Measurements from ENCODE around the gene B3GNT4.
A peak's percentile ranks its signal among the peaks of the same experiment; 100 is the strongest.

The B3GNT4 gene

DNA sequence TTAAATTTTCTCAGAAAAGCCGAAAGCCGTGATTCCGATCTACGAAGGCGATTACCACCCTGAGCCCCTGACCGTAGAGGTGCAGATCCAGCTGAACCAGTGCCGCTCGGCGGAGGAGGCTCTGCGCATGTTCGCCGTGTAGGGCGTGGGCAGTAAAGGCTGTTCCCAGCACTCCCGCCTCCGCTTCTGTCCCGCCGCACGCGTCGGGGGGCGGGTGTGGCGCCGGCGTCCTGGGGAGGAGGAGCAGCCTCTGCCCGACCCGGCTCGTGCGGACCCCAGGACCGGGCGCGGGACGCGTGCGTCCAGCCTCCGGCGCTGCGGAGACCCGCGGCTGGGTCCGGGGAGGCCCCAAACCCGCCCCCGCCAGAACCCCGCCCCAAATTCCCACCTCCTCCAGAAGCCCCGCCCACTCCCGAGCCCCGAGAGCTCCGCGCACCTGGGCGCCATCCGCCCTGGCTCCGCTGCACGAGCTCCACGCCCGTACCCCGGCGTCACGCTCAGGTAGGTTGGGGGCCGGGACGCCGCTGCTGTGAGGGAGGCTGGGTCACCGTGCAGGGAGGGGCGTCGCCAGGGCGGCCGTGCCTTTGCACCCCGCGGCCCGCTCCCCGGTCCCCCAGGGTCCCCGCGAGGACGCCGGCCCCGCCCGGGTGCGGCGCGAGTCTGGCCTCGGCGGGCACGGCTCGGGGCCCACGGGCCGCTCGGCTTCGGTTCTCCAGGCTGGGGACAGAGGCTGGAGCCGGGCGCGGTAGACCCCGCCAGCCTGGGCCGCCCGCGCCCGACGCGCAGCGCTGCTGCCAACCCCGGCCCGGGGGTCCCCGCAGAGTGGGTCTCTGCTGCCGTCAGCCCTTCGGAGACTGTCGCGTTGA is at the start of gene B3GNT4:
TSS of gene B3GNT4 (plus strand) at position 409 of the 866 bp plus-strand sequence. CDS start 910 bp downstream, outside the sequence.
- TF ChIP-seq, protein P1, sequence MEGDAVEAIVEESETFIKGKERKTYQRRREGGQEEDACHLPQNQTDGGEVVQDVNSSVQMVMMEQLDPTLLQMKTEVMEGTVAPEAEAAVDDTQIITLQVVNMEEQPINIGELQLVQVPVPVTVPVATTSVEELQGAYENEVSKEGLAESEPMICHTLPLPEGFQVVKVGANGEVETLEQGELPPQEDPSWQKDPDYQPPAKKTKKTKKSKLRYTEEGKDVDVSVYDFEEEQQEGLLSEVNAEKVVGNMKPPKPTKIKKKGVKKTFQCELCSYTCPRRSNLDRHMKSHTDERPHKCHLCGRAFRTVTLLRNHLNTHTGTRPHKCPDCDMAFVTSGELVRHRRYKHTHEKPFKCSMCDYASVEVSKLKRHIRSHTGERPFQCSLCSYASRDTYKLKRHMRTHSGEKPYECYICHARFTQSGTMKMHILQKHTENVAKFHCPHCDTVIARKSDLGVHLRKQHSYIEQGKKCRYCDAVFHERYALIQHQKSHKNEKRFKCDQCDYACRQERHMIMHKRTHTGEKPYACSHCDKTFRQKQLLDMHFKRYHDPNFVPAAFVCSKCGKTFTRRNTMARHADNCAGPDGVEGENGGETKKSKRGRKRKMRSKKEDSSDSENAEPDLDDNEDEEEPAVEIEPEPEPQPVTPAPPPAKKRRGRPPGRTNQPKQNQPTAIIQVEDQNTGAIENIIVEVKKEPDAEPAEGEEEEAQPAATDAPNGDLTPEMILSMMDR (IDR thresholded peaks at IDR 0.05; ENCODE audit: low read length, missing control alignments): no peak
- peak; percentile 49 for DNase-seq (ENCODE audit: low read depth)
- peak within 1 kb of the TSS; percentile 56 for H3K4me3 ChIP-seq (replicated peaks; ENCODE audit: low read depth, low read length)

DNA sequence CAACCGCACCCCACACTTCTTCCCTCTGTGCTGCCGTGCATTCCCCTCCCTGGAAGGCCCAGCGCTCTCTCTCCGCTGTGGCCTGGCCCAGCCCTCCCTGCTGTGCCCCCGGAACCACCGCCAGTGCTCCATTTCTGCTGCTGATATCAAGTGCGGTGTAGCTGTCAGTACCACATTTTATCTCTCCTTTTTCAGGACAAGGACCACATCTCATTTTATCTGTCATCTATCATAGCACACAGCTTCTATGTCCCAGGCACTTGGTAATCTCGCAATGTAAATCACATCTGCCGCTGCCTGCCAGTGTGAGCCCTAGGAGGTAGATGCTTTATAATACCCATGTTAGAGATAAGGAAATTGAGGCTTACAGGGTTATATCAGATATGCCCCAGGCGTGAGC is 47.8 kb upstream of the B3GNT4 start:
- H3K4me3 ChIP-seq (replicated peaks; ENCODE audit: low read depth, low read length): no peak overlapping the region
- no peak for DNase-seq (ENCODE audit: low read depth)
- TF ChIP-seq, protein P1 (IDR thresholded peaks at IDR 0.05; ENCODE audit: low read length, missing control alignments): no peak

DNA sequence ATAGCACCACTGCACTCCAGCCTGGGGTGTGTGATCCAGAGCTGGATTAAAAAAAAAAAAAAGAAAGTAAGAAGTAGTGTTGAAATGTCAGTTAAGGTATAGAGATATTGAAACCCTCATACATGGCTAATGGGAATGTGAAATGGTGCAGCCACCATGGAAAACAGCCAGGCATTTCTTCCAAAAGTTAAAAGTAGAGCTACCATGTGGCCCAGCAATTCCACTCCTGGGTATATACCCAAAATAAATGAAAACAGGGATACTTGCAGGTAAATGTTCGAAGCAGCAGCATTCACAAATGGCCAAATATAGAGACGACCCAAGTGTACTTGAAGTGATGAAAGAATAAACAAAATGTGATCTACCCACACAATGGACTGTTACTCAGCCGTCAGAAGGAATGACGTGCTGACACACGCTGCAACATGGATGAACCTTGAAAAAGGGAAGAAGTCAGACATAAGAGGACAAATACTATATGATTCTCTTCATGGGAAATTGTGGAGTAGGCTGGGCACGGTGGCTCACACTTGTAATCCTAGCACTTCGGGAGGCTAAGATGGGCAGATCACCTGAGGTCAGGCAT is 44.7 kb upstream of the B3GNT4 start:
- TF ChIP-seq, protein P1 (IDR thresholded peaks at IDR 0.05; ENCODE audit: low read length, missing control alignments): no peak
- no peak for DNase-seq (ENCODE audit: low read depth)
- H3K4me3 ChIP-seq (replicated peaks; ENCODE audit: low read depth, low read length): no peak overlapping the region

DNA sequence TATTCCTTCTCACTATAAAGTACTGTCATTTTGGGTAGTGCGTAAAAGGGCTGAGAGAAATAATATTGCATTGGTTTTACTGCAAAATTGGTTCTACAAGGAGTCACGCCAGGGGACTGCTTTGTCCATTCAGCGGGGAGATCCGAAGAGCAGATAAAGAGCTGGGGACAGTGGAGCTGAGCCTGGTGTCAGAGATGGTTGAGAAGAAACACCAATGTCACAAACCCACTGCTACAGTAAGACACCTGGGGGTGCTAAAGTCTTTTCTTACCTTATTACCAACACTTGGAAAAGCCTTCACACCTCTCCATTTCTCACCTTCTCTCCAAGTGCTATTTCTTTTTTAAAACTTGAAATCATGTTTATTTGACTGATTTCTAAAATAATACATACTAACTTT is 43.6 kb upstream of the B3GNT4 start:
- H3K4me3 ChIP-seq (replicated peaks; ENCODE audit: low read depth, low read length): no peak overlapping the region
- TF ChIP-seq, protein P1 (IDR thresholded peaks at IDR 0.05; ENCODE audit: low read length, missing control alignments): no peak
- DNase-seq (ENCODE audit: low read depth): no peak

GRCh38 chr12:122160761-122161160 is 42.7 kb upstream of the B3GNT4 start:
- TF ChIP-seq, protein P1 (IDR thresholded peaks at IDR 0.05; ENCODE audit: low read length, missing control alignments): no peak
- DNase-seq (ENCODE audit: low read depth): no peak
- no peak overlapping the region for H3K4me3 ChIP-seq (replicated peaks; ENCODE audit: low read depth, low read length)

DNA sequence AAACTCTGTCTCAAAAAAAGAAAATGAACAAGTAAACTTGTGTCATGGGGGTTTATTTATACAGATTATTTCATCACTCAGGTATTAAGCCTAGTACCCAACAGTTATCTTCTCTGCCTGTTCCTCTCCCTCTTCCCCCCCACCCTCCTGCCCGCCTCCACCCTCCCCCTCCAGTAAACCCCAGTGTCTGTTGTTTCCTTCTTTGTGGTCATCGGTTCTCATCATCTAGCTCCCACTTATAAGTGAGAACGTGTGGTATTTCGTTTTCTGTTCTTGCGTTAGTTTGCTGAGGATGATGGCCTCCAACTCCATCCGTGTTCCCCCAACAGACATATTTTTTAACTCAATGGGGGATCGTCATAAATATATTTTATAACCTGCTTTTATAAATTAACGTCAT is 41.8 kb upstream of the B3GNT4 start:
- no peak for DNase-seq (ENCODE audit: low read depth)
- TF ChIP-seq, protein P1 (IDR thresholded peaks at IDR 0.05; ENCODE audit: low read length, missing control alignments): no peak
- H3K4me3 ChIP-seq (replicated peaks; ENCODE audit: low read depth, low read length): no peak overlapping the region

All from fibroblast of pulmonary artery (primary cell).